ENCODE results near the gene WBP2. TPM values are rescaled to one million over a fixed set of nuclear protein-coding genes. Genes with fewer than 3 reads are reported as not detected.

The WBP2 gene
- total and polyA plus RNA-seq, 10 of the 15 experiments (the other 5 are each of a cell fraction or from before 2014, with no cell fraction given) = 1.5 to 57.3 (median 27.5) TPM

DNA sequence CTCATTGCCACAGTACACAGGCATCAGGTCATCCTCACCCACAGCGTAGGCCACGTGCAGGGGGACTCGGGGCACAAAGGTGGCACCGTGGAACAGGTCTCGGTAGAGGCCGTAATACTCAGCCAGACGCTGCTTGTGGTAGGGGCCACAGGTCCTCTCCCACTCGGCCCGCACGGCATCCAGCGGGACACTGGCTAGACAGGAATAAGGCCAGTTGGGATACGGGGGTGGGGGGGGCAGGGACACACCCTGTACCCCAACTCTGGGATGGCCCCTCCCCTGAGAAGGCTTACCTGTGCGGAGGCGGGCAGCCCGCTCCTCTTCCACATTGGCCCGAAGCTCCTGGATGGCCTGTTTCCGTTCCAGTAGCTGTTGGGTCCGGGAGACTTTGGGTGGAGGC, 46.6 kb upstream of the WBP2 start:
- POLR2A ChIA-PET = no interaction called here
- Histone ChIP-seq H3K27ac (ENCODE audit: control insufficient read depth, insufficient read depth) (no peak overlapping the region), H2AFZ (ENCODE audit: control insufficient read depth, low read depth, low read length) (no peak overlapping the region), H3K4me3 (no peak overlapping the region), H3K4me1 (ENCODE audit: control insufficient read depth, insufficient read depth, low read length) (no peaks in the 10 kb centered on the region; the same call in 1 of the 2 replicates), H3K36me3 (ENCODE audit: control insufficient read depth in 2 of 2, insufficient read depth in 2 of 2, low read length in 1 of 2) (peaks cover 10 to 17% of the 10 kb centered on the region in 2 experiments; a peak in 3 of 4 replicates), H3K4me2 (ENCODE audit: control insufficient read depth, insufficient read depth) (no peak overlapping the region), H3K9me3 (replicated peaks; ENCODE audit: control insufficient read depth, insufficient read depth, low read length) (no peaks in the 10 kb centered on the region), H3K79me2 (ENCODE audit: control insufficient read depth, insufficient read depth, low read length) (peaks cover 11% of the 10 kb centered on the region), H4K20me1 (ENCODE audit: control insufficient read depth, insufficient read depth) (no peaks in the 10 kb centered on the region), H3K9ac (ENCODE audit: control insufficient read depth, insufficient read depth, low read length) (no peak overlapping the region), H3K27me3 (replicated peaks in 1 of 2; ENCODE audit: control insufficient read depth in 2 of 2, insufficient read depth in 2 of 2, low read length in 1 of 2) (no peaks in the 10 kb centered on the region)
- TF ChIP-seq RFX5 (IDR thresholded peaks at IDR 0.05; ENCODE audit: low read depth, low read length) (no peak), SMARCA5 (IDR thresholded peaks at IDR 0.05) (no peak), KLF5 (IDR thresholded peaks at IDR 0.05; ENCODE audit: partially characterized antibody) (no peak), MYC (IDR thresholded peaks at IDR 0.05; ENCODE audit: insufficient read depth, insufficient read length, insufficient replicate concordance, low read length, severe bottlenecking) (no peak), BHLHE40 (IDR thresholded peaks at IDR 0.05; ENCODE audit: borderline replicate concordance in 1 of 2, low read depth in 2 of 2, low read length in 1 of 2) (no peak), KAT2A (conservative IDR thresholded peaks at IDR 0.05; ENCODE audit: control insufficient read depth, low read depth, low read length) (no peak), PAX5 (IDR thresholded peaks at IDR 0.05; ENCODE audit: borderline replicate concordance, low read depth, low read length) (no peak)
- TF ChIP-seq, protein P1, sequence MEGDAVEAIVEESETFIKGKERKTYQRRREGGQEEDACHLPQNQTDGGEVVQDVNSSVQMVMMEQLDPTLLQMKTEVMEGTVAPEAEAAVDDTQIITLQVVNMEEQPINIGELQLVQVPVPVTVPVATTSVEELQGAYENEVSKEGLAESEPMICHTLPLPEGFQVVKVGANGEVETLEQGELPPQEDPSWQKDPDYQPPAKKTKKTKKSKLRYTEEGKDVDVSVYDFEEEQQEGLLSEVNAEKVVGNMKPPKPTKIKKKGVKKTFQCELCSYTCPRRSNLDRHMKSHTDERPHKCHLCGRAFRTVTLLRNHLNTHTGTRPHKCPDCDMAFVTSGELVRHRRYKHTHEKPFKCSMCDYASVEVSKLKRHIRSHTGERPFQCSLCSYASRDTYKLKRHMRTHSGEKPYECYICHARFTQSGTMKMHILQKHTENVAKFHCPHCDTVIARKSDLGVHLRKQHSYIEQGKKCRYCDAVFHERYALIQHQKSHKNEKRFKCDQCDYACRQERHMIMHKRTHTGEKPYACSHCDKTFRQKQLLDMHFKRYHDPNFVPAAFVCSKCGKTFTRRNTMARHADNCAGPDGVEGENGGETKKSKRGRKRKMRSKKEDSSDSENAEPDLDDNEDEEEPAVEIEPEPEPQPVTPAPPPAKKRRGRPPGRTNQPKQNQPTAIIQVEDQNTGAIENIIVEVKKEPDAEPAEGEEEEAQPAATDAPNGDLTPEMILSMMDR (IDR thresholded peaks at IDR 0.05 in 2 of 3, conservative IDR thresholded peaks at IDR 0.05 in 1 of 3; ENCODE audit: control insufficient read depth in 2 of 3, extremely low read depth in 1 of 3, insufficient read depth in 1 of 3, low read depth in 3 of 3, low read length in 3 of 3) = no peak
- TF ChIP-seq, protein P2, sequence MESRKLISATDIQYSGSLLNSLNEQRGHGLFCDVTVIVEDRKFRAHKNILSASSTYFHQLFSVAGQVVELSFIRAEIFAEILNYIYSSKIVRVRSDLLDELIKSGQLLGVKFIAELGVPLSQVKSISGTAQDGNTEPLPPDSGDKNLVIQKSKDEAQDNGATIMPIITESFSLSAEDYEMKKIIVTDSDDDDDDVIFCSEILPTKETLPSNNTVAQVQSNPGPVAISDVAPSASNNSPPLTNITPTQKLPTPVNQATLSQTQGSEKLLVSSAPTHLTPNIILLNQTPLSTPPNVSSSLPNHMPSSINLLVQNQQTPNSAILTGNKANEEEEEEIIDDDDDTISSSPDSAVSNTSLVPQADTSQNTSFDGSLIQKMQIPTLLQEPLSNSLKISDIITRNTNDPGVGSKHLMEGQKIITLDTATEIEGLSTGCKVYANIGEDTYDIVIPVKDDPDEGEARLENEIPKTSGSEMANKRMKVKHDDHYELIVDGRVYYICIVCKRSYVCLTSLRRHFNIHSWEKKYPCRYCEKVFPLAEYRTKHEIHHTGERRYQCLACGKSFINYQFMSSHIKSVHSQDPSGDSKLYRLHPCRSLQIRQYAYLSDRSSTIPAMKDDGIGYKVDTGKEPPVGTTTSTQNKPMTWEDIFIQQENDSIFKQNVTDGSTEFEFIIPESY (IDR thresholded peaks at IDR 0.05) = no peak
- TF ChIP-seq, protein P3, sequence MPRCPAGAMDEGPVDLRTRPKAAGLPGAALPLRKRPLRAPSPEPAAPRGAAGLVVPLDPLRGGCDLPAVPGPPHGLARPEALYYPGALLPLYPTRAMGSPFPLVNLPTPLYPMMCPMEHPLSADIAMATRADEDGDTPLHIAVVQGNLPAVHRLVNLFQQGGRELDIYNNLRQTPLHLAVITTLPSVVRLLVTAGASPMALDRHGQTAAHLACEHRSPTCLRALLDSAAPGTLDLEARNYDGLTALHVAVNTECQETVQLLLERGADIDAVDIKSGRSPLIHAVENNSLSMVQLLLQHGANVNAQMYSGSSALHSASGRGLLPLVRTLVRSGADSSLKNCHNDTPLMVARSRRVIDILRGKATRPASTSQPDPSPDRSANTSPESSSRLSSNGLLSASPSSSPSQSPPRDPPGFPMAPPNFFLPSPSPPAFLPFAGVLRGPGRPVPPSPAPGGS (IDR thresholded peaks at IDR 0.05; ENCODE audit: borderline replicate concordance, insufficient read depth, low read depth, low read length, poor library complexity, severe bottlenecking) = no peak
- TF ChIP-seq, protein P4, sequence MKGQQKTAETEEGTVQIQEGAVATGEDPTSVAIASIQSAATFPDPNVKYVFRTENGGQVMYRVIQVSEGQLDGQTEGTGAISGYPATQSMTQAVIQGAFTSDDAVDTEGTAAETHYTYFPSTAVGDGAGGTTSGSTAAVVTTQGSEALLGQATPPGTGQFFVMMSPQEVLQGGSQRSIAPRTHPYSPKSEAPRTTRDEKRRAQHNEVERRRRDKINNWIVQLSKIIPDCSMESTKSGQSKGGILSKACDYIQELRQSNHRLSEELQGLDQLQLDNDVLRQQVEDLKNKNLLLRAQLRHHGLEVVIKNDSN (IDR thresholded peaks at IDR 0.05; ENCODE audit: borderline replicate concordance, extremely low read length, insufficient read depth, low read depth, low read length) = no peak
- BruUV-seq (replicated peaks) = no TSS peak
- in situ Hi-C loops (cut with MboI) = no loop called here
- SMC1A ChIA-PET (ENCODE audit: uncharacterized antibody, unreplicated experiment) = interaction anchor here (1.4 kb wide), 1 partner anchor 46 kb away, joined by 4 read pairs; the partner anchor contains the start of gene WBP2
- 96% methylated on average over 18 of the region's 18 CpGs for WGBS (ENCODE audit: insufficient coverage, insufficient replicate concordance, low lambda C conversion rate, missing lambda C conversion rate)
- RAD21 ChIA-PET (ENCODE audit: unreplicated experiment) = no interaction called here
- ATAC-seq = no peak
- intact Hi-C loops (cut with micrococcal nuclease; ENCODE audit: unreplicated experiment) = no loop called here
- FAIRE-seq = no peak
- CTCF ChIA-PET = interaction anchor here (1.0 kb wide), 1 partner anchor 22 kb away, joined by 3 read pairs; no protein-coding TSS in a partner anchor
- no peak for DNase-seq (ENCODE audit: low read depth, low spot score)

Data from GM12878 (cell line).